Heart right ventricle (tissue), 16 donors: ENCODE results near the gene BCOR. TPM values are rescaled to one million over a fixed set of nuclear protein-coding genes. Genes with fewer than 3 reads are reported as not detected.

Experiments
- ATAC-seq, 8 donors: fragments of 200-7000 bp; cut with Tn5 transposase; one replicate each; pipeline ENCODE4 v1.9.1; 2020; ENCODE audit warnings: mild to moderate bottlenecking in 8 of 8, moderate library complexity in 8 of 8, moderate number of reproducible peaks in 1 of 8
- DNase-seq, 2 donors: peaks; one replicate each; pipeline ENCODE4 v3.0.0-alpha.2; 2020
- H3K27ac ChIP-seq, 10 donors: fragments of 200-600 bp; sonication (generic) in 2 of 10; one replicate each; pipeline versions ENCODE4 v1.5.0 to v1.8.0; 2020 to 2022; ENCODE audit warnings: mild to moderate bottlenecking in 3 of 10
- H3K27me3 ChIP-seq, 7 donors: fragments of 200-600 bp; one replicate each; pipeline ENCODE4 v1.8.0; 2021 to 2022; ENCODE audit warnings: mild to moderate bottlenecking in 2 of 7
- H3K36me3 ChIP-seq, 9 donors: fragments of 200-600 bp; sonication (generic) in 1 of 9; one replicate each; pipeline versions ENCODE4 v1.5.0 to v1.8.0; 2020 to 2022; ENCODE audit warnings: mild to moderate bottlenecking in 2 of 9
- H3K4me1 ChIP-seq, 9 donors: fragments of 200-600 bp; sonication (generic) in 1 of 9; one replicate each; pipeline versions ENCODE4 v1.5.0 to v1.8.0; 2020 to 2022; ENCODE audit warnings: mild to moderate bottlenecking in 4 of 9
- H3K4me3 ChIP-seq, 10 donors: fragments of 200-600 bp; sonication (generic) in 2 of 10; one replicate each; pipeline versions ENCODE4 v1.5.0 to v1.8.0; 2020 to 2022; ENCODE audit warnings: mild to moderate bottlenecking in 7 of 10, moderate library complexity in 2 of 10
- H3K9me3 ChIP-seq, 11 donors: fragments of 200-600 bp in 10 of 11; sonication (generic) in 2 of 11; one replicate each; pipeline versions ENCODE4 v1.5.0 to v1.8.0; 2013 to 2022; ENCODE audit warnings: mild to moderate bottlenecking in 2 of 11, control low read depth in 1 of 11, moderate library complexity in 1 of 11
- WGBS, 2 donors: extraction: QIAGEN DNeasy Blood & Tissue Kit; methylation state at CpG; one replicate each; pipeline ENCODE4 v1.1.7; 2013; ENCODE audit warnings: inconsistent platforms in 1 of 2; 5-methylcytosine and 5-hydroxymethylcytosine counted together
- intact Hi-C, 10 donors: fragments of 100-400 bp; cut with DNase I; formaldehyde crosslinking; loops; one replicate each; pipeline versions ENCODE4 v1.11.1 to v1.14.2; 2022
- polyA plus RNA-seq, 2 donors: library from polyadenylated mRNA; stranded (reverse); fragments of 200-250 nt; gene quantifications; one replicate each; pipeline ENCODE4 v1.2.3, GENCODE V29; 2013
- total RNA-seq, 10 donors: library from RNA; stranded (reverse); fragmentation: NEBNext Ultra II Directional in 3 of 10; extraction: Animal tissue kit (Norgen Biotek cat#: 25700) in 3 of 10; gene quantifications; one replicate each; pipeline versions ENCODE4 v1.2.1 to v1.2.4, GENCODE V29; 2021 to 2023
- TF ChIP-seq, protein P1 (sequence below), 9 donors: fragments of 200-600 bp; sonication (generic) in 2 of 9; IDR thresholded peaks; one replicate each; pipeline versions ENCODE4 v1.5.0 to v1.8.0; 2021 to 2022; ENCODE audit warnings: antibody characterized with exemption in 9 of 9, mild to moderate bottlenecking in 5 of 9, moderate library complexity in 1 of 9
- donor health status: Arrhythmogenic right ventricular cardiomyopathy.
- donor health status: ischemic (EF 13 %, LVEDD 7.1; RV severe dilation, severe dysfunction).
- donor health status: healthy with polysubstance abuse.
- donor health status: DM: no; HTN: yes; CAD: no.
- donor health status: DM: no; HTN: no; CAD: no.
- donor health status: ischemic (EF 25% LVEDD 6.9; RV normal size, moderate dysfunction).
- donor health status: ischemic (EF 25% LVEDD 5.7; RV mildly dilated, moderate dysfunction).
- donor health status: healthy.
- donor health status: DM: yes; HTN: yes; CAD: no.
- donor health status: Ischemic cardiomyopathy.
- donor health status: ischemic (EF 35%, LVEDD 5.7; RV mildly dilated, moderate dysfunction).
- donor health status: nonischemic (EF 11% LVEDD 7.7; RV severe dilation, severe dysfunction).
- donor health status: DM: yes; HTN: yes; CAD: no.
- donor health status: PGD.
- donor health status: ischemic (EF 29% LVEDD 5.4; RV normal size, mild dysfunction).
- donor health status: nonischemic (EF 23%, LVEDD 6.1; RV moderate dilation, normal function).

BCOR gene
- total and polyA plus RNA-seq, 12 donors: 9.1 to 27.2 (median 19.2) TPM

DNA sequence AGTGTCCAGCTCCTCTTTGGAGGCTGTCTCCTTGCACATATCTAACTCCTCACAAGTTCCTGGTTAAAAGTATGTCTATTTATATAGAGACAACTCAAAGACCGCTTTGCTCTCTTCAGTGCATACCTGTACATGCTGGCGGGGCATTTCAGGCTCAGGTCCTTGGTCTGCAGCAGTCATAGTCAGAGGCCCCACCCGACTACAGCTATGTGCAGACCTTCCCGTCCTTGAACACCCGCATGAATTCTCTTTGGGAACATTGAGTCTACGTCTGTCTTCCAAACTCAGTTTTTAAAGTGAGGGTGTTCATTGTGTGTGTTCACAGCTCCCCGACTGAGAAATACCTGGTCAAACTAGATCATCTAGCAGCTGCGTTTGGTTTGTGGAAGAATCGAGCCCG lies 4.2 kb downstream of the BCOR start:
- TF ChIP-seq, protein P1, sequence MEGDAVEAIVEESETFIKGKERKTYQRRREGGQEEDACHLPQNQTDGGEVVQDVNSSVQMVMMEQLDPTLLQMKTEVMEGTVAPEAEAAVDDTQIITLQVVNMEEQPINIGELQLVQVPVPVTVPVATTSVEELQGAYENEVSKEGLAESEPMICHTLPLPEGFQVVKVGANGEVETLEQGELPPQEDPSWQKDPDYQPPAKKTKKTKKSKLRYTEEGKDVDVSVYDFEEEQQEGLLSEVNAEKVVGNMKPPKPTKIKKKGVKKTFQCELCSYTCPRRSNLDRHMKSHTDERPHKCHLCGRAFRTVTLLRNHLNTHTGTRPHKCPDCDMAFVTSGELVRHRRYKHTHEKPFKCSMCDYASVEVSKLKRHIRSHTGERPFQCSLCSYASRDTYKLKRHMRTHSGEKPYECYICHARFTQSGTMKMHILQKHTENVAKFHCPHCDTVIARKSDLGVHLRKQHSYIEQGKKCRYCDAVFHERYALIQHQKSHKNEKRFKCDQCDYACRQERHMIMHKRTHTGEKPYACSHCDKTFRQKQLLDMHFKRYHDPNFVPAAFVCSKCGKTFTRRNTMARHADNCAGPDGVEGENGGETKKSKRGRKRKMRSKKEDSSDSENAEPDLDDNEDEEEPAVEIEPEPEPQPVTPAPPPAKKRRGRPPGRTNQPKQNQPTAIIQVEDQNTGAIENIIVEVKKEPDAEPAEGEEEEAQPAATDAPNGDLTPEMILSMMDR (IDR thresholded peaks at IDR 0.05): no peak
- peaks cover 0 to 48% (median 24%) of the 10 kb centered on the region in 9 donors for H3K4me1 ChIP-seq
- peaks cover 0 to 100% (median 0%) of the 10 kb centered on the region in 7 donors for H3K27me3 ChIP-seq
- WGBS, 2 donors: 55 to 61% methylated on average over 9 to 10 of the region's 10 CpGs
- no peaks in the 10 kb centered on the region for H3K9me3 ChIP-seq
- H3K27ac ChIP-seq: peak overlapping the region in 1 of 10 donors; percentile 93
- no peaks in the 10 kb centered on the region for H3K36me3 ChIP-seq
- ATAC-seq (no peak), DNase-seq (no peak)
- intact Hi-C loops: loop anchor here in 6 of 10 donors (5.0 to 10.0 kb wide), 7 partner anchors 79 to 619 kb away; no protein-coding TSS in a partner anchor
- H3K4me3 ChIP-seq: peak overlapping the region in 6 of 10 donors; percentile 75 to 88 (median 82)

- DNase-seq (no peak), ATAC-seq (no peak)
- Histone ChIP-seq H3K36me3 (no peaks in the 10 kb centered on the region), H3K4me1 (peaks cover 0 to 52% (median 26%) of the 10 kb centered on the region in 9 donors), H3K27me3 (peaks cover 0 to 100% (median 0%) of the 10 kb centered on the region in 7 donors), H3K27ac (no peak overlapping the region), H3K9me3 (no peaks in the 10 kb centered on the region), H3K4me3 (no peak overlapping the region)
- intact Hi-C loops: loop anchor here in 6 of 10 donors (5.0 to 10.0 kb wide), 7 partner anchors 78 to 618 kb away; no protein-coding TSS in a partner anchor
- TF ChIP-seq, protein P1 (IDR thresholded peaks at IDR 0.05): no peak
- WGBS, 2 donors: 94% methylated on average over 9 of the region's 9 CpGs
These were observed 4.8 kb downstream of the BCOR start for GRCh38 chrX:40092808-40093435.

DNA sequence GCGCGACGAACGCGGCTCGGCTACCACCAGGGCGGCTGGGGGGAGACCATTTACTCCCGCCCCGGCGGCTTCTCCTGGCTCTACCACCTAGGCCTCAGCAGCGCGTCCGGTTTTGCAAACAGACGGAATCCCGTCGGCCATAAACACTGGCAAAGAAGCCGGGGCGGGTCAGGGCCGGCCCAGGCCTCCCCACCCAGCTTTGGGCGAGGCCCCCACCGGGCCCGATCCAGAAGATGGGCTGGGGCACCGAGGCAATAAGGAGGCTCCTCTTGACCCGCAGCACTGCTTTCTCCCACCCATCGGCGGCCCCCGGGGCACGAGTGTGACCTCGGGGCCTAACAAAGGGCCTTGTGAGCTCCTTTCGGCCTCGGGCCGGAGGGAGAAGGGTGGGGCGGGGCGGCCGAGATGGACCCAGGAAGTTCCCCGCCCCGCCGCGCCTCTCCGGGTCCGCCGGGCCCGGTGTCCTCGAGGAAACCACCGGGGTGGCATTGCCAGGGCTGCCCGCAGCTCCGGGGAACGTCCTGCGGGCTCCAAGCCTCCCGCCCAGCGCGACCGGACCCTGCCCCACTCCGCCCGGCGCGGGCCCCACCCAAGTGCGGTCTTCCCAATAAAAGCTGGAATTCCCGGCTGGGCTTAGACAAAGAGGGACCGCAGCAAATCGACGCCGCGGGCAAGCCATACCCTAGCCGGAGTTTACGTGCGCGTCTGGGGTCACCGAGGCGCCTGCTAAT lies 5.9 kb downstream of the BCOR start:
- DNase-seq: no peak
- H3K27me3 ChIP-seq: peaks cover 0 to 100% (median 0%) of the 10 kb centered on the region in 7 donors
- no peaks in the 10 kb centered on the region for H3K36me3 ChIP-seq
- H3K27ac ChIP-seq: no peak overlapping the region
- no peak for ATAC-seq
- peaks cover 0 to 59% (median 26%) of the 10 kb centered on the region in 9 donors for H3K4me1 ChIP-seq
- H3K9me3 ChIP-seq: no peaks in the 10 kb centered on the region
- TF ChIP-seq, protein P1 (IDR thresholded peaks at IDR 0.05): no peak
- no peak overlapping the region for H3K4me3 ChIP-seq
- WGBS, 2 donors: 80 to 83% methylated on average over 29 to 65 of the region's 70 CpGs
- intact Hi-C loops: loop anchor here in 6 of 10 donors (5.0 to 10.0 kb wide), 7 partner anchors 77 to 617 kb away; no protein-coding TSS in a partner anchor

DNA sequence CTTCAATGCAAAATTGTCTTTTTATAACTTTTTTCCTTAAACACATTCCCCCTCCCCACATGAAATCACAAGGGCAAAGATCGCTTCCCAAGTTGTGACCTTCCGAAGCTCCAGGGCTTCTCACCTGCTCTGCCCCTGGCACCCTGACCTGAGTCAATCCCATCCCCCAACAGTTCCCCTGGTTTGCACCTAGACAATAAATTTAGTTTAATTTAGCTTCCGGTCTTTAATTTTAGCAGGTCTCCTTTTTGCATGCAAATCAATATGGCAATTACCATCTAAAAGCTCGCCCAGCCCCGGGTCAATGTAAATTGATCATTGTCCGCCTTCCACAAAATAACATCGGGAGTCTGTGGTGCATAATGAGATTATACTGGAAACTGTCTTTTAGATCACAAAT lies 6.8 kb downstream of the BCOR start:
- no peaks in the 10 kb centered on the region for H3K36me3 ChIP-seq
- peaks cover 0 to 68% (median 29%) of the 10 kb centered on the region in 9 donors for H3K4me1 ChIP-seq
- 87 to 89% methylated on average over 7 of the region's 7 CpGs for WGBS, 2 donors
- peak overlapping the region in 1 of 10 donors; percentile 64 for H3K27ac ChIP-seq
- intact Hi-C loops: loop anchor here in 6 of 10 donors (5.0 to 10.0 kb wide), 7 partner anchors 76 to 616 kb away; no protein-coding TSS in a partner anchor
- H3K27me3 ChIP-seq: peaks cover 0 to 100% (median 0%) of the 10 kb centered on the region in 7 donors
- DNase-seq: no peak
- no peak for ATAC-seq
- peak overlapping the region in 6 of 10 donors; percentile 31 to 60 (median 52) for H3K4me3 ChIP-seq
- TF ChIP-seq, protein P1 (IDR thresholded peaks at IDR 0.05): no peak
- no peaks in the 10 kb centered on the region for H3K9me3 ChIP-seq
